SK-N-SH treated with all-trans-retinoic acid at 6 μM for 48 hours (cell line): ENCODE results near the gene ACOXL.

ENCODE experiments used
- ARNTL ChIP-seq: fragments of 450-650 bp; formaldehyde crosslinking; IDR thresholded peaks from 2 replicates; pipeline ENCODE4 v1.5.0; 2020; ENCODE audit warnings: low read depth, mild to moderate bottlenecking, moderate library complexity, borderline replicate concordance
- BACH2 ChIP-seq: fragments of 250-450 bp; sonication (Bioruptor Pico); IDR thresholded peaks from 2 replicates; pipeline ENCODE4 v1.9.0; 2021; ENCODE audit warnings: mild to moderate bottlenecking, borderline replicate concordance
- POU6F1 ChIP-seq: fragments of 250-450 bp; sonication (Bioruptor Pico); IDR thresholded peaks from 2 replicates; pipeline ENCODE4 v1.8.0; 2021; ENCODE audit warnings: low read depth, mild to moderate bottlenecking, moderate library complexity, borderline replicate concordance
- ZNF565 ChIP-seq: fragments of 450-650 bp; formaldehyde crosslinking; conservative IDR thresholded peaks from 2 replicates; pipeline ENCODE4 v1.5.0; 2020; ENCODE audit warnings: low read depth, mild to moderate bottlenecking, moderate library complexity
- TF ChIP-seq, protein P1 (sequence below): fragments of 250-450 bp; sonication (Bioruptor Pico); IDR thresholded peaks from 2 replicates; pipeline ENCODE4 v1.8.0; 2020; ENCODE audit warnings: mild to moderate bottlenecking, moderate library complexity, borderline replicate concordance
- TF ChIP-seq, protein P2 (sequence below): fragments of 250-450 bp; sonication (Bioruptor Pico); IDR thresholded peaks from 2 replicates; pipeline ENCODE4 v1.5.0; 2020; ENCODE audit warnings: mild to moderate bottlenecking, moderate library complexity

GRCh38 chr2:110843959-110844510 is 111.7 kb downstream of the ACOXL start:
- no peak for TF ChIP-seq ZNF565 (CRISPR knock-in tag)
- TF ChIP-seq, protein P1, sequence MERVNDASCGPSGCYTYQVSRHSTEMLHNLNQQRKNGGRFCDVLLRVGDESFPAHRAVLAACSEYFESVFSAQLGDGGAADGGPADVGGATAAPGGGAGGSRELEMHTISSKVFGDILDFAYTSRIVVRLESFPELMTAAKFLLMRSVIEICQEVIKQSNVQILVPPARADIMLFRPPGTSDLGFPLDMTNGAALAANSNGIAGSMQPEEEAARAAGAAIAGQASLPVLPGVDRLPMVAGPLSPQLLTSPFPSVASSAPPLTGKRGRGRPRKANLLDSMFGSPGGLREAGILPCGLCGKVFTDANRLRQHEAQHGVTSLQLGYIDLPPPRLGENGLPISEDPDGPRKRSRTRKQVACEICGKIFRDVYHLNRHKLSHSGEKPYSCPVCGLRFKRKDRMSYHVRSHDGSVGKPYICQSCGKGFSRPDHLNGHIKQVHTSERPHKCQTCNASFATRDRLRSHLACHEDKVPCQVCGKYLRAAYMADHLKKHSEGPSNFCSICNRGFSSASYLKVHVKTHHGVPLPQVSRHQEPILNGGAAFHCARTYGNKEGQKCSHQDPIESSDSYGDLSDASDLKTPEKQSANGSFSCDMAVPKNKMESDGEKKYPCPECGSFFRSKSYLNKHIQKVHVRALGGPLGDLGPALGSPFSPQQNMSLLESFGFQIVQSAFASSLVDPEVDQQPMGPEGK (CRISPR knock-in tag), result no peak
- TF ChIP-seq, protein P2, sequence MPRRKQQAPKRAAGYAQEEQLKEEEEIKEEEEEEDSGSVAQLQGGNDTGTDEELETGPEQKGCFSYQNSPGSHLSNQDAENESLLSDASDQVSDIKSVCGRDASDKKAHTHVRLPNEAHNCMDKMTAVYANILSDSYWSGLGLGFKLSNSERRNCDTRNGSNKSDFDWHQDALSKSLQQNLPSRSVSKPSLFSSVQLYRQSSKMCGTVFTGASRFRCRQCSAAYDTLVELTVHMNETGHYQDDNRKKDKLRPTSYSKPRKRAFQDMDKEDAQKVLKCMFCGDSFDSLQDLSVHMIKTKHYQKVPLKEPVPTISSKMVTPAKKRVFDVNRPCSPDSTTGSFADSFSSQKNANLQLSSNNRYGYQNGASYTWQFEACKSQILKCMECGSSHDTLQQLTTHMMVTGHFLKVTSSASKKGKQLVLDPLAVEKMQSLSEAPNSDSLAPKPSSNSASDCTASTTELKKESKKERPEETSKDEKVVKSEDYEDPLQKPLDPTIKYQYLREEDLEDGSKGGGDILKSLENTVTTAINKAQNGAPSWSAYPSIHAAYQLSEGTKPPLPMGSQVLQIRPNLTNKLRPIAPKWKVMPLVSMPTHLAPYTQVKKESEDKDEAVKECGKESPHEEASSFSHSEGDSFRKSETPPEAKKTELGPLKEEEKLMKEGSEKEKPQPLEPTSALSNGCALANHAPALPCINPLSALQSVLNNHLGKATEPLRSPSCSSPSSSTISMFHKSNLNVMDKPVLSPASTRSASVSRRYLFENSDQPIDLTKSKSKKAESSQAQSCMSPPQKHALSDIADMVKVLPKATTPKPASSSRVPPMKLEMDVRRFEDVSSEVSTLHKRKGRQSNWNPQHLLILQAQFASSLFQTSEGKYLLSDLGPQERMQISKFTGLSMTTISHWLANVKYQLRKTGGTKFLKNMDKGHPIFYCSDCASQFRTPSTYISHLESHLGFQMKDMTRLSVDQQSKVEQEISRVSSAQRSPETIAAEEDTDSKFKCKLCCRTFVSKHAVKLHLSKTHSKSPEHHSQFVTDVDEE, result no peak
- no peak for TF ChIP-seq ARNTL (CRISPR knock-in tag)
- no peak for TF ChIP-seq POU6F1 (CRISPR knock-in tag)
- TF ChIP-seq BACH2 (CRISPR knock-in tag), result no peak
